ENCODE measurements around the gene MTX2. TPM values are rescaled to one million over a fixed set of nuclear protein-coding genes. Genes with fewer than 3 reads are reported as not detected.

Gene MTX2
- 41.0 and 47.8 TPM in 2 replicates for total RNA-seq

DNA sequence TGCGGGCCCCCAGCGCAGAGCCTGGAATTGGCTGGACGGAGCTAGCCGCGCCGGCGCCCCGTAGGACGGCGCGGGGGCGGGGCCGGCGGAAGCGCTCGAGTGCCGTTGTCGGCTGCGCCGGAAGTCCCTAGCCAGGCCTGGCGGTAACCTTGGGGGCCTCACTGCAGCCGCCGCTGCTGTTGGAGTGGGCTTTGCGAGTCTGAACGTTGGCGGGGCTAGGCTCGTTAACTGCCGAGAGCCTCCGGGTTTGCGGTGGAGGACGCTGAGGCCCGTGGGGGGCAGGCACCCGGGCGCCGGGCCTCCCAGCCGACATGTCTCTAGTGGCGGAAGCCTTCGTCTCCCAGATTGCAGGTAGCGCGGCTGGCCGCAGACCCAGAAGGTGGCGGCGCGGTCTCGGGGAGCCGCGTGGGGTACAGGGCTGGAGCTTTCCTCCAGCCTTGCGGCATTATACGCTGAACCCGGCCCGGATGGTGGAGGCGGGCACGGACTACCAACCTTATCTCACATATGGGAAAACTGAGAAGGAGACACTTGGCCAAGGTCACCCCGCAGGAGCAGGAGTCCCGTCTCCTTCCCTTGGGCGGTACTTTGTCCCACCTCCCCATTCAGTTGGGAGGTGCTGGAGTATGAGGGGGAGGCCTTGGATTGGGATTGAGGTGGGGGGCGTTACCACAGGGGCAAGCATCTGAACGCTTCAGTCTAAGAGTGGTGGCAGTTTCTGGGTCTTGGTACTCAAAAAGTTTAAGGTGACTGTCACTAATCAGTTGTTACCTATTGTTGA lies at the start of gene MTX2:
Gene MTX2 (plus strand): TSS at position 124 of the 781 bp plus-strand sequence. CDS start 188 bp downstream, at position 312.

Other genes with a start within 250 kb of the MTX2 start
- gene EVX2, start 185.5 kb upstream of the MTX2 start, total RNA-seq = not detected in 2 replicates
- not detected in 2 replicates for gene HOXD13, start 176.7 kb upstream of the MTX2 start, total RNA-seq
- not detected in 2 replicates for gene HOXD12, start 169.6 kb upstream of the MTX2 start, total RNA-seq
- gene HOXD11, start 162.2 kb upstream of the MTX2 start, total RNA-seq = not detected in 2 replicates
- gene HOXD10, start 152.7 kb upstream of the MTX2 start, total RNA-seq = not detected in 2 replicates
- gene HOXD9, start 146.7 kb upstream of the MTX2 start, total RNA-seq = not detected in 2 replicates
- not detected in 2 replicates for gene HOXD8, start 139.7 kb upstream of the MTX2 start, total RNA-seq
- not detected in 2 replicates for gene HOXD4, start 117.9 kb upstream of the MTX2 start, total RNA-seq
- not detected in 2 replicates for gene HOXD3, start 112.1 kb upstream of the MTX2 start, total RNA-seq
- not detected in 2 replicates for gene HOXD1, start 80.8 kb upstream of the MTX2 start, total RNA-seq